Right lobe of liver (tissue), 4 donors: ENCODE results near the gene PITPNM2.

Experiments
- CTCF ChIP-seq, 4 donors: fragments of 200-600 bp in 3 of 4; fragments of 450-650 bp in 1 of 4; IDR thresholded peaks; one replicate each; pipeline versions ENCODE4 v1.5.1 to v1.8.0; 2016 to 2022; ENCODE audit warnings: antibody characterized with exemption in 4 of 4, mild to moderate bottlenecking in 2 of 4
- POLR2A ChIP-seq: fragments of 450-650 bp; IDR thresholded peaks from one replicate; pipeline ENCODE4 v1.6.1; 2017; ENCODE audit warnings: antibody characterized with exemption, mild to moderate bottlenecking
- donor health status: DM: no; HTN: no; CAD: no.
- donor health status: DM: no; HTN: no; CAD: no.
- donor health status: DM: no; HTN: yes; CAD: no.

DNA sequence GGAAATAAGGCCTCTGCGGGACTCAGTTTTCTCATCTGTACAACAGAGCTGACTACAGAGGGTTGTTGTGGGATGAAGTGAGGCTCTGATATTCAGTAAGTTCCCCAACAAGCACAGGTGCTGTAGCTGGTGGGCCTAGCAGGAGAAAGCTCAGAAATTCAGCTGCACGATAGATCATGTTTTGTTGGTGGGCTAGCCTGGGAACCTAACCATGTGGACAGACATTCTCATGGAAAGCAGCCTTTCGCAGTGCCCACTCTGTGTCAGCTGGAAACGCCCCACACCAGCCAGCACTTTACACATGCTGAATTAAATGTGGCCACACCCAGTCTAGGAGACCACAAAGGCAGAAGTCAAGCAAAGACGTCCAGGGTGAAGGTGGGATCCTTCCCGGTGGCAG, 16.1 kb downstream of the PITPNM2 start:
- TF ChIP-seq CTCF (IDR thresholded peaks at IDR 0.05) (no peak), POLR2A (no peak)
